Thoracic aorta (tissue), 2 donors: ENCODE measurements around the gene TMEM198. TPM values are rescaled to one million over a fixed set of nuclear protein-coding genes. Genes with fewer than 3 reads are reported as not detected.

Source experiments
- ATAC-seq: fragments of 150-250 bp; one replicate; pipeline ENCODE4 v1.8.0; 2017; ENCODE audit warnings: low read depth; ENCODE audit not compliant: insufficient number of reproducible peaks, low FRiP score
- DNase-seq: peaks from one replicate; pipeline ENCODE4 v3.0.0-alpha.2; 2020; ENCODE audit warnings: low spot score
- H3K27ac ChIP-seq, 2 donors: fragments of 200-600 bp; sonication (generic); 1 replicate in 1 of 2; 2 replicates in 1 of 2; pipeline ENCODE4 v1.5.1; 2016; ENCODE audit warnings: mild to moderate bottlenecking in 2 of 2, moderate library complexity in 2 of 2
- H3K27me3 ChIP-seq: fragments of 200-600 bp; sonication (generic); replicated peaks from 2 replicates; pipeline ENCODE4 v1.6.0; 2016; ENCODE audit warnings: mild to moderate bottlenecking; ENCODE audit not compliant: insufficient read depth
- H3K36me3 ChIP-seq: fragments of 200-600 bp; sonication (generic); one replicate; pipeline ENCODE4 v1.5.1; 2016
- H3K4me1 ChIP-seq, 2 donors: fragments of 200-600 bp; sonication (generic); 1 replicate in 1 of 2; 2 replicates in 1 of 2; pipeline versions ENCODE4 v1.5.1 to v1.6.0; 2016; ENCODE audit warnings: low read depth in 2 of 2, mild to moderate bottlenecking in 1 of 2; ENCODE audit not compliant: control insufficient read depth in 1 of 2
- H3K4me3 ChIP-seq: fragments of 200-600 bp; sonication (generic); 2 replicates; pipeline ENCODE4 v1.5.1; 2016; ENCODE audit warnings: mild to moderate bottlenecking
- H3K9me3 ChIP-seq: fragments of 200-600 bp; sonication (generic); 2 replicates; pipeline ENCODE4 v1.5.1; 2016
- CTCF ChIP-seq: fragments of 200-600 bp; sonication (generic); IDR thresholded peaks from one replicate; pipeline ENCODE4 v1.5.1; 2019; ENCODE audit warnings: antibody characterized with exemption
- total RNA-seq, 2 donors: library from RNA; depleted of rRNA; stranded (reverse); fragments of >200 nt; gene quantifications; one replicate each; pipeline versions ENCODE4 v1.1.0 to v1.2.3, GENCODE V29; 2016

Gene TMEM198
- total RNA-seq, 2 donors from 2014 or later = 1.4 to 3.9 TPM

GRCh38 chr2:219569635-219570034, 25.8 kb downstream of the TMEM198 start:
- Histone ChIP-seq H3K27me3 (no peaks in the 10 kb centered on the region), H3K36me3 (peaks cover 12% of the 10 kb centered on the region), H3K4me3 (peak overlapping the region; percentile 89), H3K9me3 (no peaks in the 10 kb centered on the region), H3K4me1 (peaks cover 7 to 18% of the 10 kb centered on the region in 2 donors), H3K27ac (no peak overlapping the region)
- TF ChIP-seq CTCF = no peak
- ATAC-seq (no peak), DNase-seq (no peak)

GRCh38 chr2:219570194-219570923, 26.5 kb downstream of the TMEM198 start:
- peak overlapping the region; percentile 89 for H3K4me3 ChIP-seq
- H3K4me1 ChIP-seq = peaks cover 7 to 18% of the 10 kb centered on the region in 2 donors
- ATAC-seq (no peak), DNase-seq (no peak)
- peak overlapping the region; percentile 78 to 93 for H3K27ac ChIP-seq
- no peaks in the 10 kb centered on the region for H3K27me3 ChIP-seq
- no peaks in the 10 kb centered on the region for H3K9me3 ChIP-seq
- TF ChIP-seq CTCF = no peak
- H3K36me3 ChIP-seq = peaks cover 10% of the 10 kb centered on the region

- H3K27ac ChIP-seq = peak overlapping the region; percentile 78 to 93
- peaks cover 10% of the 10 kb centered on the region for H3K36me3 ChIP-seq
- H3K27me3 ChIP-seq = no peaks in the 10 kb centered on the region
- no peaks in the 10 kb centered on the region for H3K9me3 ChIP-seq
- ATAC-seq (no peak), DNase-seq (no peak)
- TF ChIP-seq CTCF = no peak
- H3K4me1 ChIP-seq = peaks cover 7 to 18% of the 10 kb centered on the region in 2 donors
- peak overlapping the region; percentile 89 for H3K4me3 ChIP-seq
Measured at GRCh38 chr2:219570924-219571310, 27.1 kb downstream of the TMEM198 start.

- Histone ChIP-seq H3K27me3 (no peaks in the 10 kb centered on the region), H3K4me3 (peak within 1 kb of the TSS; percentile 89), H3K36me3 (peaks cover 5% of the 10 kb centered on the region), H3K27ac (peak within 1 kb of the TSS; percentile 82 to 93), H3K9me3 (no peaks in the 10 kb centered on the region), H3K4me1 (peaks cover 7 to 18% of the 10 kb centered on the region in 2 donors)
- ATAC-seq (peak; percentile 54), DNase-seq (no peak)
- no peak for TF ChIP-seq CTCF
Measured at GRCh38 chr2:219571311-219572236, 27.7 kb downstream of the TMEM198 start, which contains the start of gene OBSL1. OBSL1 (minus strand) TSS chr2:219571539; CDS start chr2:219571232, 307 bp downstream.
